Central memory CD8-positive, alpha-beta T cell (primary cell): ENCODE results near the gene CXorf66.

Source experiments
- ATAC-seq: fragments of 150-1000 bp; cut with Tn5 transposase; replicated peaks from 2 replicates; pipeline ENCODE4 v1.10.0; 2022; ENCODE audit warnings: mild to moderate bottlenecking, moderate FRiP score, moderate number of reproducible peaks; ENCODE audit not compliant: poor library complexity, severe bottlenecking; ENCODE audit errors: extremely low read depth
- DNase-seq, 2 donors: peaks; one replicate each; pipeline ENCODE4 v3.0.0; 2021; ENCODE audit warnings: low spot score in 2 of 2
- H3K27ac Mint-ChIP-seq: one replicate; pipeline ENCODE4 v1.8.0; 2022; ENCODE audit warnings: low read depth, mild to moderate bottlenecking, moderate library complexity, mixed read lengths
- H3K27me3 Mint-ChIP-seq: one replicate; pipeline ENCODE4 v1.8.0; 2022; ENCODE audit warnings: mixed read lengths
- H3K36me3 Mint-ChIP-seq: one replicate; pipeline ENCODE4 v1.8.0; 2022; ENCODE audit warnings: mild to moderate bottlenecking, moderate library complexity, mixed read lengths; ENCODE audit not compliant: insufficient read depth
- H3K4me1 Mint-ChIP-seq: one replicate; pipeline ENCODE4 v1.8.0; 2022; ENCODE audit warnings: mixed read lengths
- H3K4me3 Mint-ChIP-seq: one replicate; pipeline ENCODE4 v1.8.0; 2022; ENCODE audit warnings: mild to moderate bottlenecking, moderate library complexity, mixed read lengths
- H3K9me3 Mint-ChIP-seq: one replicate; pipeline ENCODE4 v1.8.0; 2022; ENCODE audit warnings: mixed read lengths

CXorf66 gene

DNA sequence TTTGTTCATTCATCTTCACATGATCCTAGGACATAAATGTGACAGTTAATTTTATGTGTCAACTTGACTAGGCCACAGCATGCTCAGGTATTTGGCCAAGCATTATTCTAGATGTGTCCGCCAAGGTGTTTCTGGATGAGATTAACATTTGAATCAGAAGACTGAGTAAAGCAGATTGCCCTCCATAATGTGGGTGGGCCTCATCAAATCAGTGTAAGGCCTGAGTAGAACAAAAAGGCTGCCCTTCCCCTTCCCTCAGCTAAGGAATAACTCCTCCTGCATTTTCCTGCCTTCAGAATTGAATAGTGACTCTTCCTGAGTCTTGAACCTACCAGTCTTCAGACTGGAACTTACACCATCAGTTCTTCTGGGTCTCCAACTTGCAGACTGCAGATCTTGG is 50.9 kb downstream of the CXorf66 start:
- H3K36me3 Mint-ChIP-seq, result peaks cover 4% of the 10 kb centered on the region
- no peaks in the 10 kb centered on the region for H3K9me3 Mint-ChIP-seq
- no peak overlapping the region for H3K4me3 Mint-ChIP-seq
- no peak for ATAC-seq
- no peak for DNase-seq
- peaks cover 9% of the 10 kb centered on the region for H3K4me1 Mint-ChIP-seq
- no peak overlapping the region for H3K27ac Mint-ChIP-seq
- H3K27me3 Mint-ChIP-seq, result no peaks in the 10 kb centered on the region

DNA sequence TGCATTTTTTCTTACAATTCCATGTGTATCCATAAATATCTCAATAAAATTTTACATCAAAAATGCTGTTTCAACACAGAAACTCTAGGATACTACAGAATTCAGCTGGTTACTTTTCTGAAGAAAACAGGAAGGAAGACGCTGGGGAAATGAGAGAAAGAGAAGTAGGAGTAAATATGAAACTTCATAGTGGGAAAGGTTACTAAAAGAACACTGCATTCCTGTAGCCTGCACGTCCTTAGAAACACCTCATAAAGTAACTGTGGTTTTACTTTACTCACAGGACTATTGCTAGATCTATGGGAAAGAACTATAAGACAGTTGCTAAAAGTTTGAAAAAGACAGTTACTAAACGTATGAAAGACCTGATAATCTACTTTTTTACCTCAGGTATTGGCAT is 55.6 kb downstream of the CXorf66 start:
- Mint-ChIP-seq H3K4me3 (no peak overlapping the region), H3K36me3 (peaks cover 6% of the 10 kb centered on the region), H3K9me3 (no peaks in the 10 kb centered on the region), H3K27ac (no peak overlapping the region), H3K4me1 (peaks cover 20% of the 10 kb centered on the region), H3K27me3 (no peaks in the 10 kb centered on the region)
- DNase-seq (no peak), ATAC-seq (no peak)

GRCh38 chrX:139907078-139907477 is 58.2 kb downstream of the CXorf66 start:
- Mint-ChIP-seq H3K27ac (no peak overlapping the region), H3K36me3 (peaks cover 5% of the 10 kb centered on the region), H3K27me3 (no peaks in the 10 kb centered on the region), H3K4me1 (peaks cover 24% of the 10 kb centered on the region), H3K9me3 (no peaks in the 10 kb centered on the region), H3K4me3 (no peak overlapping the region)
- no peak for DNase-seq
- no peak for ATAC-seq

DNA sequence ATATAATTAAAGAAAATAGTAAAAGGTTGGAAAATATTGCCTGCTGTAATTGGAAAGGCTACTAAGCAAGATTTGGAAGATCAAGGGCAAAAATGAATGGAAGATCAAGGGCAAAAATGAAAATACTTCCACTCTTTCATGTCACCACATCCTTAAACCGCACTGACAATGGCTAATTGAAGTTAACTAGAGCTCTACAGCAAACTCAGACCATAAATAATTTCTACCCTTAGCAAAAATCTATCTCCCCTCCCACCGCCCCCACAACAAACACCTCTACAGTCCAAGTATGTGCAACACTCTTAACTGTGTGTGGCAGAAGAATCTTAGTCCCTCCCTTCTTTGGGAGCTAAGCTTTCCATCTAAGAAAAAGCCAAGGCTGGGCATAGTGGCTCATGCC is 59.6 kb downstream of the CXorf66 start:
- H3K4me3 Mint-ChIP-seq, result no peak overlapping the region
- no peak for ATAC-seq
- H3K4me1 Mint-ChIP-seq, result peaks cover 15% of the 10 kb centered on the region
- H3K27ac Mint-ChIP-seq, result no peak overlapping the region
- DNase-seq, result no peak
- H3K9me3 Mint-ChIP-seq, result no peaks in the 10 kb centered on the region
- no peaks in the 10 kb centered on the region for H3K27me3 Mint-ChIP-seq
- H3K36me3 Mint-ChIP-seq, result peaks cover 5% of the 10 kb centered on the region
